Body of pancreas (tissue), 4 donors: Measurements from ENCODE around the gene SLC26A5.

Source experiments
- POLR2A ChIP-seq, 3 donors: fragments of 450-650 bp; IDR thresholded peaks; one replicate each; pipeline ENCODE4 v1.6.1; 2016; ENCODE audit warnings: antibody characterized with exemption in 3 of 3, mild to moderate bottlenecking in 2 of 3
- TF ChIP-seq, protein P1 (sequence below), 7 experiments: fragments of 450-650 bp in 4 of 7; fragments of 200-600 bp in 3 of 7; sonication (generic) in 3 of 7; IDR thresholded peaks; one replicate each; pipeline ENCODE4 v1.5.1; 2016 to 2019; ENCODE audit warnings: antibody characterized with exemption in 7 of 7

DNA sequence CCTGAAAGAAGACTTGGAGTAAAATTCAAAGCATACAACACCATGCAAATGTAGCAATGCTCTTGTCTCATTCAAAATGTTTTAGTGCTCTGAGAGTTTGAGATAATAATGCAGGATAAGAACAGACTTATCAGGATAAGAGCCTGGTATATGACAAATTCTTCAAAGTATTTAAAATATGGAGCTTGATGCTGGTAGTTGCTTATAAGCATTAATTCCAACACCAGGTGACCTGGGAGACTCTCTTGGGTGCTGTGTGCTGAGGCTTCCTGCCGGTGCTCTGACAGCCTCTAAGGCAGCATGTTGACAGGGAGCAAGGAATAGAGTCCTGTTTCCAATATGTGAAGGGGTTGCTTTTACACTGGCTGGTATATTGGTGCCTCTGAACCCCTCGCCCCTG is 34.8 kb upstream of the SLC26A5 start:
- TF ChIP-seq POLR2A (IDR thresholded peaks at IDR 0.05), result no peak
- TF ChIP-seq, protein P1, sequence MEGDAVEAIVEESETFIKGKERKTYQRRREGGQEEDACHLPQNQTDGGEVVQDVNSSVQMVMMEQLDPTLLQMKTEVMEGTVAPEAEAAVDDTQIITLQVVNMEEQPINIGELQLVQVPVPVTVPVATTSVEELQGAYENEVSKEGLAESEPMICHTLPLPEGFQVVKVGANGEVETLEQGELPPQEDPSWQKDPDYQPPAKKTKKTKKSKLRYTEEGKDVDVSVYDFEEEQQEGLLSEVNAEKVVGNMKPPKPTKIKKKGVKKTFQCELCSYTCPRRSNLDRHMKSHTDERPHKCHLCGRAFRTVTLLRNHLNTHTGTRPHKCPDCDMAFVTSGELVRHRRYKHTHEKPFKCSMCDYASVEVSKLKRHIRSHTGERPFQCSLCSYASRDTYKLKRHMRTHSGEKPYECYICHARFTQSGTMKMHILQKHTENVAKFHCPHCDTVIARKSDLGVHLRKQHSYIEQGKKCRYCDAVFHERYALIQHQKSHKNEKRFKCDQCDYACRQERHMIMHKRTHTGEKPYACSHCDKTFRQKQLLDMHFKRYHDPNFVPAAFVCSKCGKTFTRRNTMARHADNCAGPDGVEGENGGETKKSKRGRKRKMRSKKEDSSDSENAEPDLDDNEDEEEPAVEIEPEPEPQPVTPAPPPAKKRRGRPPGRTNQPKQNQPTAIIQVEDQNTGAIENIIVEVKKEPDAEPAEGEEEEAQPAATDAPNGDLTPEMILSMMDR (IDR thresholded peaks at IDR 0.05), result no peak
